HL-60 (cell line): ENCODE measurements around the gene PLSCR4.

Source experiments
- CTCF ChIP-seq: IDR thresholded peaks from one replicate; pipeline ENCODE4 v1.5.1; 2011; ENCODE audit warnings: low read length, control low read depth, inconsistent platforms; ENCODE audit not compliant: insufficient read depth
- SPI1 ChIP-seq: IDR thresholded peaks from 2 replicates; pipeline ENCODE4 v1.6.1; 2012; ENCODE audit warnings: low read depth, mild to moderate bottlenecking, borderline replicate concordance

DNA sequence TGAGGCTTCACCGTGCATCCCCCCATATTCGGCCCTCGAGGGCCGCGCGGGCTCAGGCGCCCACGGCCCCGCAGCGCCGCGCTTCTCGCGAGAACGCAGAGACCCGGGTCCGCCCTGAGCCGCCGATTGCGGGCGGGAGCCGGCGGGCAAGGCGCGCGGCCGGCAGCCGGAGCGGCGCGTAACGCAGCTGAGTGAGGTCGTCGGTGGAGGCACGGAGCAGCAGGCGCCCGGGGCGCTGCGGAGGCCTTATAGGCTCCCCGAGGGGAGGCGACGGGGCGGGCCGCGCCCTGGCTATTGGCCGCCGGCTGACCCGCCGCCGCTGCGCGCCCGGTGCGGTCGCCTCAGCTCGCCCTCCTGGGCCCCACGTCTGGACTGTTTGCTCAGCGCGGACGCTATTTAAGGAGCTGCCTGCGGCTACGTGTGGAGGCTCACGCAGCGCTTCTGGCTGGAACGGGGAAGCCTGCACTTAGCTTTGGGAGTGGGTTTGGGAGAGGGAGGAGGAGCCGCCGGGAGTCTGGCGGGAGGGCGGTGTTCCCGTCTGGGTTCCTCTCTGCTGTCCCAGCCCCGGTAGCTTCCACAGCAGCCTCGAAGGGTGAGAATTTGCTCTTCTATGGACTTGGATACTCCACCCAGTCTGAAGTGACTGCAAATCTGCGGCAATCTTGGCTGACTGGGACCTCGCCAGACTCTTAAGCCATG is 89.8 kb downstream of the PLSCR4 start, which contains the start of gene PLOD2:
- no peak for TF ChIP-seq SPI1
- TF ChIP-seq CTCF, result no peak
